Measurements from ENCODE around the gene RNU7-1.

- TF ChIP-seq CTCF (IDR thresholded peaks at IDR 0.05) (no peak), POLR2A (IDR thresholded peaks at IDR 0.05) (no peak)
These were observed 13.9 kb upstream of the RNU7-1 start for GRCh38 chr12:6929466-6930452.

Measured in right lobe of liver (tissue), 4 donors.